ENCODE results near the gene KITLG.
"Not testable (repeated sequence)": the region's sequence is repeated elsewhere in the genome, so short reads cannot be mapped to it uniquely, and the experiment has no call there.

The KITLG gene

DNA sequence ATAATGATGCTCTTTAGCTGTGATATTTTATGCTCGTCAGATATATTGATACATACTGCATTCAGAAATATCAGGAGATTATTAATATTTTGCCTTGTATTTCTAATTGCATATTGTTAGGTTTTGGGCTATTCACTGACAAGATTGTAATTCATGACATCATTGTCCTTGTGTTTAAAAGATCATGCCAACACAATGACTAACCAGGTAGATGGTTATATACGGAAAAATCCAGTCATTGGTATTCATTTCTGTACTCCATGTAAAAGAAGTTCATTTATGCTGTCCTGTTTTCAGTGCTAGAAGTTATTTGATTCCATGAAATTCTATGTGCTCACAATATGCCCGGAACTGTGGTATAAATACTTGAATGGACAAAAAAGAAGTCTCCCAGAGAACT, 107.5 kb downstream of the KITLG start:
- no peak for DNase-seq

DNA sequence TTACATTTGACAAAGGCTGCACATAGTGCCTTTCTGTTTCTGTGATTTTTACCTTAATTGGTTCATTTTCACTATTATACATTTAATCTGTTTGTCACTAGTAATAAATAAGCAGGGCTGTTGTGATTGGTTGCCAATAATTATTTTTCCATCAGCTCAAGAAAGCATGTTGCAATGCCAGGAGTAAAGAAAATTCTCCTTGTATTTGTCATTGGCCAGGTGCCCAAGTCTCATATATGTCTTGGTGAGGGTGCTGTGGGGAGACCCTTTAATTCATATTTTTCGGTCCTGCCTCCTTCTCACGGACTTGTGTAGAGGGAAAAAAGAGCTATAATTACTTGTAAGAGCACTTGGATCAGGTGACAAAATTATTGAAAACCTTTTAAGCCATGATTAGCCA, 108.0 kb downstream of the KITLG start:
- DNase-seq, result no peak

DNA sequence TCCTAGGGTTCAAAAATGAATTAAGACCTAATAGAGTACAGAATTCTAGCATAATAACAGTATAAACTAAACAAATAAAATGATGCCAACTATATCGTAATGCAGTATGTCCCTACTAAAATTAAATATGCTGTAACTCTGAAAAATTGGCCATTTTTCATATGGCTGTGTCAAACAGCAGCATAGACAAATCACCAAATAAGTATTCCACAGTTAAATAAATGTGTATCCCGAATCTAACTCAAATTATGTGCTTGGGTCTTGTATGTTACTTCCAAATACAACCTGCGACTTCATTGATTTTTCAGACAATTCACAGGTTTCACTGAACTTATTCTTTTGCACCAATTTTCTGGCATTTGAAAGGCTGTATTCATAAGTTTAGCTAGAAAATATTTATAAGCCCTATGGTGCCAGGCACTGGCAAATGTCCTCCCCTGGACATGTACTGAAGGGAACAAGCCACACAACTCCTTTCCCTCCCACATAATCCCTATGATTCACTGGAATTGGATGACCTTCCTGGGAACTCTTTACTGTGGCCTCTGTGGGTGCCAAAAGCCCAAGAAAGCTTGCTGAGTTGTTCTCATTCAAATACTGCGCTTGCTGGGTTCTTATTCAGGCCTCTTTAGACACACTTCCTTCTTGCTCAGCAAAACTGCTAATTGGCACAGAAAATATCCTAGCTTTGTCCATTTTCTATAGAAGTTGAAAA, 108.8 kb downstream of the KITLG start:
- DNase-seq, result no peak

DNA sequence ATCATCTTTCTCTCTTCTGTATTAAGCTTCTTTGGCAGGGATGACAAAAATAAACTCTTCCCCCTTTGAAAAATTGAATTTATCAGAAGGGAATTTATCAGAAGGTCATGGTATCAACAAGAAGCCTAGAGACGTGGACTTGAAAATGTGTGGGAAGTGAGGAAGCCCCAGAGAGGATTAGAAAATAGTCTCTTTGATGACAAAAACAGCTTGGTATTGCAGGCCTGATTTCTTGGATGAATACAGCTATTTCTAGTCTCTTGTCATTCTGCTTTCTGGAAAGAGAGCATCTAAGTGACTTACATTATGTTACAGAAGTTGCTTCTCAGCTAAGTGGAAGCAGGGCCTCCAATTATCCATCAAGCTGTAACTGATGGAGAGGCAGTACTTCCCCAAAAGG, 111.1 kb downstream of the KITLG start:
- no peak for DNase-seq

DNA sequence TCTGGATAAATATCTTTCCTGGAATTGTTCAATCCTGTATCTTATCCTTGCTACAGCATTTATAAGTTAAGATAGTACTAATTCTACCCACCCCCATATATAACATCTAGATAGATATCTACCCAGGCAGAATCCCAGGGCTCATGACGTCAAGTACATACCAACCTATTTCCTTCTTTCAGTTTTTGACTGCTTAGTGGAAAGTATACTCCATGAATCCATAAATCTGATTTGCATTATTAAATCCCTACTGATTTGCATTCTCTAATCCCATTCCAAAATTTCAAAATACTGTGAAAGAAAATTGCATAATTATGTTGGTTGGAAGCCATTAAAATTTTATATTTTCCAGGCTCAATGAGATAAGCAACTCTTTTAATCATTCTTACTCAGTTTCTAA, 111.7 kb downstream of the KITLG start:
- DNase-seq, result no peak

DNA sequence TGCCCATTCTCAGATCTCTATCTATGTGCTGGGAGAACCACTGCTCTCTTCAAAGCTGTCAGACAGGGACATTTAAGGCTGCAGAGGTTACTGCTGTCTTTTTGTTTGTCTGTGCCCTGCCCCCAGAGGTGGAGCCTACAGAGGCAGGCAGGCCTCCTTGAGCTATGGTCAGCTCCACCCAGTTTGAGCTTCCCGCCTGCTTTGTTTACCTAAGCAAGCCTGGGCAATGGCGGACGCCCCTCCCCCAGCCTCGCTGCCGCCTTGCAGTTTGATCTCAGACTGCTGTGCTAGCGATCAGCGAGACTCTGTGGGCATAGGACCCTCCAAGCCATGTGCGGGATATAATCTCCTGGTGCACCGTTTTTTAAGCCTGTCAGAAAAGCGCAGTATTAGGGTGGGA, 113.6 kb downstream of the KITLG start:
- DNase-seq, result not testable (repeated sequence)

DNA sequence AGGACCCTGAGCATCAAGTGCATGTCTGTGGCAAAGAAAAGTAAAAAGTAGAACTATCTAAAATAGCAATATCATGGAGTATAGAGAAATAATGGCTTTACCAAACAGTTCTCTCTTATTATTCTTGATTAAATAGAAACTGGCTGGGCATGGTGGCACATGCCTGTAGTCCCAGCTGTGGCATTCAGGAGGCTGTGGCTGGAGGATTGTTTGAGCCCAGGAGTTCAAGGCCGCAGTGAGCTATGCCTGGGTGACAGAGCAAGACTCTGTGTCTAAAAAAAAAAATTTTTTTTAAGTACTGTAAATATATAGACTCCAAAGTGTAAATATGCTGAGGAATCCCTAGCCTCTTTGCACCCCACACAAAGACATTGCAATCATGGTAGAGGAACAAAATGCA, 121.9 kb downstream of the KITLG start:
- no peak for DNase-seq

DNA sequence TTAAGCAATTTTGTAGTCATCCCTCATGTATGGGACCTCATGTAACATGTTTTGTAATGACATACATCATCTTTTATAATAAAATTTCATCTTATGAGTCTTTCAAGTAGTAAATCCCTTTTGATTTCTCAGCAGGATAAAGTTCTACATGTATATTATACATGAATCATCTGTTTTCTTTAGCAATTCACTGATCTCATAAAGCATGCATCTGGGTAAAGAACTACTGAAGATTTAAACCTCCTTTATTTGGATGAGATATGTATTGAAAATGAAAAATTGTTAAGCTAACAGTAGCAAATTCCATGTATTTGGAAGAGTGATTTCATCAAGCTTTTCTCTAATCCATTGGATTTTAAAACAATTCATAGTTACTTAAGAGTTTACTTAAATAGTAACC, 126.9 kb downstream of the KITLG start:
- DNase-seq, result no peak

DNA sequence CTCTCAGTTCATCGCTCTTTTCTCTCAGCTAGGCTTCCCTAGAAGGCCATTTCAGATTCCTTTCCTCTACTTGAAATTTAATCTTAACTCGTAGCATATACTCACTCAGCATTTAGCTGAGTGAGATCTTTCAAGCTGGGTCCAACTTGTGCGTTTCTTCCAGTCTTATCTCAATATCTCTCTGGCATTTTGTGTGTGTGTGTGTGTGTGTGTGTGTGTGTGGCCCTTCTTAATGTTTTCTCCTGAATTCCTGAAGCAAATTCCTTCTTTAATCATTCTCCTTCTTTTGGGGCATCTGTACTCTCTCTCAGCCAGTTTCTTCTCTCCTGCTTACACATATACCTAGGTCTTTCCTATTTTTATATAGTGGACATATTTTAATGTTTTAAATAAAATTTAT, 129.1 kb downstream of the KITLG start:
- no peak for DNase-seq

DNA sequence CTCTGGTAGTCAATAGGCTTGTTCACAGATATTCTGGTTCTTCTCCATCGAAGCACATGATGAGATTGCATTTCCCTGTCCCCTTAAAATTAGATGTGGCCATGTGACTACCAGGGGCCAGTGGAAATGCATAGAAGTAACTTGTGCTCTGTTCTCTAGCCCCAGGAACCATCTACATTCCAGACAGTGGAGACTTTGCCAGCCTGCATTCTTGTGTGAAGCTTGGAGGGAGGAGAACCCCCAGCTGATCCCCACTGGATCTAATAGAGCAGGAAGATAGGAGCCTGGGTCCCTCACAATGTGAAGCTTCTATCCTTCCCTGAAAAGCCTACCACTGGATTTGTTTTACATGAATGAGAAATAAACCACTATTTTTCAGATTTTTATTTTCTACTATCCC, 130.1 kb downstream of the KITLG start:
- no peak for DNase-seq

DNA sequence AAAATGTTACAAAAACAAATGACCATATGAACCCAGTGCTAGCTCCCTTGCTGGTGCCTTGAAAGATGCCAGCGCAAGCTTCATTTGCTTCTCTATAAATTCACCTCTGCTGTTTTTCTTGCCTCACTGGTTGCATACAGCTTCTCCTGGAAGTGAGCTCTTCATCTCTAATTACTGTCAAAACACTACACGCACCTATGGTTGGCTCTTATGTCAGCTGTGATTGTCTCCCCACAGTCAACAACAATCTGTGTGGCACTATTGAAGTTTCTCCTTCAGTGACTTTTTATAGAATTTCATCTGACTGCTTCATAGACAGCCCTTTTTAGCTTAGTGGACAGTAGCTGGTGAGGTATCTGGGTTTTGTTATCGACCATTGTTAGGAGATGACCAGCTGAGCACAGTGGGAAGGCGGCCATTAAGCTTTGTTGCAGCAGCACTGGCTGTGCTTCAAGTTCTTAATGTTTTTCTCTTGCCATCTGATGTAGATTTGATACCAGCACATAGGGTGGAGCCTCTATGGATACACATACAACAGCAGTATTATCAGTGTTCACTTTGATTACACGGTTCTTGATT, 131.8 kb downstream of the KITLG start:
- no peak for DNase-seq

DNA sequence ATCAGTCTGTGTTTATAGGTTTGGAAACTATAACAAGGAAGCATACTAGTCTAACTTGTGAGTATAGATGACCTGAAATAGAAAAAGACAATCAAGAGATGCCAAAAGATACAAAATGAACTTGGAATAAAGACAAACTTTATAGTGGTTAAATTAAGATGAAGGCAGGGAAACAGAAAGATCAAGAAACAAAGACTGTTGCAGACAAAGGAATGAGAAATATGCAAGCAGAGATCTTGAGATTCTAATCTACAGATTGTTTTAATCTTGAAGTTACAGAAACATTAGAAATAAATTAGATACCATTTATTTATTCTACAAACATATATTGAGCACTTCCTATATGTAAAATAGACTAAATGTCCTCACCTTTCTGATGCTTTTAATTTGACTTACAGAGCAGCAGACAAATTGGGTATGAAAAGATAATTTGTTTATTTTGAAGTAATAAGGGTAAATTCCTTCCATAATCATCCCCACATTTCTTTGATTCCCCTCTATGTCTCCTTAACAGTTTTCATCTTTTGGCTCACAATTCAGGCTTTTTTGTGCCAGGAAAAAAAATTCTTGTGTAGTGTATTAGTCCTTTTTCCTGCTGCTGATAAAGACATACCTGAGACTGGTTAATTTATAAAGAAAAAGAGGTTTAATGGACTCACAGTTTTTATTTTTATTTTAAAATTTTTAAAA, 134.4 kb downstream of the KITLG start:
- DNase-seq, result no peak

DNA sequence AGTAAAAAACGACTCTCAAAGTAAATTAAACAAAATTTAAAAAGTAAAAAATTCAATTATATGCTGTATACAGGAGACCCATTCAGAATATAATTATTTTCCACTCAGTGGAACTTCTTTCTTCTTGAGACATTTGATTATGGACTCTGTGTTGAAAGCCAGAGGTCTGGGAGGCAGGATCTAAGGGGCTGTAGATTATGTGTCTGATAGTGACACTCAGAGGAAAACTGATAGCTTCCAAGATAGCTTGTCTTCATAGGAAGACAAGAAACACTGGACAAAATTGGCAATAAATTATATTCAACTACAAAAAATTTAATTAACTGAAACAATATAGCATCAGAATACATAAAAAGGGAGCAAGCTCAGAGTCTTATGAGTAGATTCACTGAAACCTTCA, 135.8 kb downstream of the KITLG start:
- DNase-seq, result no peak
